Measurements from ENCODE around the gene LYZL2.
"Not testable (repeated sequence)": the region's sequence is repeated elsewhere in the genome, so short reads cannot be mapped to it uniquely, and the experiment has no call there.

The LYZL2 gene

DNA sequence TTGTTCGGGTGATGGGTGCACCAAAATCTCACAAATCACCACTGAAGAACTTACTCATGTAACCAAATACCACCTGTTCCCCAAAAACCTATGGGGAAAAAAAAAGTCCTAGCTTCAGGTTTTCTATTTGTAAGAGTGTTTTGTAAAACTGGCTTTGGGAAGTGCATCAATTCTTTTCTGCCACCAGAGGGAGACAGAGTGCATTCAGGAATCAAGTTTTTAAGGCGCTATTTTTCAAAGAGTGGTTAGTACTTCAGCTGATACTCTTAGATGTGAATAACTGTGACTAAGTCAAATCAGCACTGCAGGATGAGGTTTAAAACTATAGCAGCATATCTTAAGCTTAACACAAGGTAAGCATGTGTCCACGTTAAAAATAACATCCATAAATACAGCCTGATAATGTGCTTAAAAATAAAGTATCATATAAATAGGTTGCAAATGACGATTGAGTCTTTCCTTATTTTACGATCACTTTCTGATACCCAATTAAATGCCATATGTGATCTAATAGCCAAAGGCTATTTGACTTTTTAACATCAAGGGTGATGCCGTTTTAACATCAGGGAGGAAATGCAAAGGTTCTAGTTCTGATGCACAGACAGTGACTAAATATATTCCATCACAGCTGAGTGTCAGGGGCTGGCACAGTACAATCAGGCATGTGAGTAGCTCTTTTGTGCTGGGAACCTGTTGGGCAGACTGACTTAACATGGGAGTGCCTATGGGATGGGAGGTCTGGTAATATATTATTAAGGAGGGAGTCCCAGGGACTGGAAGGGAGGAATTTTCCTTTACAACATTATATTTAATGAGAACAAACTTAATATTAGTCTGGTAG is 10.6 kb upstream of the LYZL2 start:
- TF ChIP-seq, protein P1, sequence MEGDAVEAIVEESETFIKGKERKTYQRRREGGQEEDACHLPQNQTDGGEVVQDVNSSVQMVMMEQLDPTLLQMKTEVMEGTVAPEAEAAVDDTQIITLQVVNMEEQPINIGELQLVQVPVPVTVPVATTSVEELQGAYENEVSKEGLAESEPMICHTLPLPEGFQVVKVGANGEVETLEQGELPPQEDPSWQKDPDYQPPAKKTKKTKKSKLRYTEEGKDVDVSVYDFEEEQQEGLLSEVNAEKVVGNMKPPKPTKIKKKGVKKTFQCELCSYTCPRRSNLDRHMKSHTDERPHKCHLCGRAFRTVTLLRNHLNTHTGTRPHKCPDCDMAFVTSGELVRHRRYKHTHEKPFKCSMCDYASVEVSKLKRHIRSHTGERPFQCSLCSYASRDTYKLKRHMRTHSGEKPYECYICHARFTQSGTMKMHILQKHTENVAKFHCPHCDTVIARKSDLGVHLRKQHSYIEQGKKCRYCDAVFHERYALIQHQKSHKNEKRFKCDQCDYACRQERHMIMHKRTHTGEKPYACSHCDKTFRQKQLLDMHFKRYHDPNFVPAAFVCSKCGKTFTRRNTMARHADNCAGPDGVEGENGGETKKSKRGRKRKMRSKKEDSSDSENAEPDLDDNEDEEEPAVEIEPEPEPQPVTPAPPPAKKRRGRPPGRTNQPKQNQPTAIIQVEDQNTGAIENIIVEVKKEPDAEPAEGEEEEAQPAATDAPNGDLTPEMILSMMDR (IDR thresholded peaks at IDR 0.05; ENCODE audit: borderline replicate concordance, insufficient read depth, low read depth, low read length) = peak; percentile 72
- no peak overlapping the region for H3K4me3 ChIP-seq (ENCODE audit: low read depth, low read length)

DNA sequence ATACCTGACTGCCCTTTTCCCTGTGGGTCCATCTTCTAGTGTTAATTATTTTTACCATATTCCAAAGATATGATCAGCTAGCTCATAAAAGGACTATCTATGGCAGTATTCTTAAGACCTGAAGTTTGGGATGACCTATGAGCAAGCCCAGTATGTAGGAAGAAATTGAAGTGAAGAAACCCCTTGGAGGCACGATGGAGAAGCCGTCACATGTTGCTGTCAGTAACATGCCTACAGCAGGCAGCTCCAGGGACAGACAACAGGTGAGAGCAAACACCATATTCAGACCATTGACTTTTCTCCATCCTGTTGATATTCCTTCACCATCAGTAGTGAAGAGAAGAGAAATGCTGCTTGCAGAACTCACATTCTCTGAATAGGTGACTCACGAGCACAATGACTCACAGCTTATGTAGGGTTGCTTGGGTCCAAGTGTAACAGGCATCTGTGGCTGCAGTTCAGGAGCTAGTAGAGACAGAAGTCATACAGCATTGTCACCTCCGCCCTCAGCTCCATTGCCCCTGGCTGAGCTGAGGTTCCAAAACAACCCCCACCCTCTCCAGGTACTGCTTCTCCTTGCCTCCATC is 8.4 kb upstream of the LYZL2 start:
- H3K4me3 ChIP-seq (ENCODE audit: low read depth, low read length) = no peak overlapping the region
- TF ChIP-seq, protein P1 (IDR thresholded peaks at IDR 0.05; ENCODE audit: borderline replicate concordance, insufficient read depth, low read depth, low read length) = no peak

- TF ChIP-seq, protein P1 (IDR thresholded peaks at IDR 0.05; ENCODE audit: borderline replicate concordance, insufficient read depth, low read depth, low read length) = no peak
- no peak overlapping the region for H3K4me3 ChIP-seq (ENCODE audit: low read depth, low read length)
Measured at GRCh38 chr10:30631188-30631587, 1.6 kb upstream of the LYZL2 start.

GRCh38 chr10:30630571-30630970 is 1.0 kb upstream of the LYZL2 start:
- TF ChIP-seq, protein P1 (IDR thresholded peaks at IDR 0.05; ENCODE audit: borderline replicate concordance, insufficient read depth, low read depth, low read length) = no peak

DNA sequence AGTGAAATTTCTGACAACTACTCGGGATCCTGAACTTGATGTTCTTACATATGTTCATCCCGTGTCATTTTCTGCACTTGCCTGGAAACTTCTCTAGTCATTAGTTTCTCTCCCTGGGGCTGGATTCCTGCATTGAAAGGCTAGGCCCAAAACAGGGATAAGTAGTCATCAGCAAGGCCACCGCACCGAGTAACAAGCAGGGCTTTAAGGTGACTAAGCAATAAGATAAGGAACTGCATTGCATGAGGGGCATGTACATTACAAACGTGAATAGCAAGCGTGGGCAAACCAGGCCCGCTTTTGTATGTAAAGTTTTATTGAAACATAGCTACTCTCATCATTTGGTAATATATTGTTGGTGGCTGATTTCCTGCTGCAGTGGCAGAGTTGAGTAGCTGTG is 977 bp downstream of the LYZL2 start:
- H3K4me3 ChIP-seq (ENCODE audit: low read depth, low read length) = not testable (repeated sequence)

More at GRCh38 chr10:30630571-30630970, 1.0 kb upstream of the LYZL2 start:
- no peak overlapping the region for H3K4me3 ChIP-seq (ENCODE audit: low read depth, low read length)

- H3K4me3 ChIP-seq (ENCODE audit: low read depth, low read length) = not testable (repeated sequence)
Measured at GRCh38 chr10:30626837-30627236, 2.7 kb downstream of the LYZL2 start.

DNA sequence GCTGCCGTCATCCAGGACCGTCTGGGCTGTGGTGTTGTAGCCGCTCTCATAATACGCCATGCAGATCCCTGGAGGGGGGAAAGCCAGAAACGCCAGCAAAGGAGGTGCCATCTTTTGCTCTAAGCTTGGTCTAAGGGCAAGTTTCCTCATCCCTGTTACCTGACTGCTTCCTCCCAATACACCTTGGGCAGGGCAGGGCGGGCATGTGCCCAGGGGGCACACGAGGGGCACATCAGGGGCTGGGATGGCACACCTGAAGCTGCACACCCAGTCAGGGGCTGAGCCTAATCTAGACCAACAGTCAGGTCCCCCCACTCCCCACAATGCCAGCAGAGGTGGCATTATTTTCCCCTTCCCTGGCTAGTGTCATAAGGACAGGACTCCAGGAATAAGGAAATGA is 3.4 kb downstream of the LYZL2 start:
- not testable (repeated sequence) for H3K4me3 ChIP-seq (ENCODE audit: low read depth, low read length)

- no peak overlapping the region for H3K4me3 ChIP-seq (ENCODE audit: low read depth, low read length)
- TF ChIP-seq, protein P1 (IDR thresholded peaks at IDR 0.05; ENCODE audit: borderline replicate concordance, insufficient read depth, low read depth, low read length) = no peak
Measured at GRCh38 chr10:30625080-30625479, 4.5 kb downstream of the LYZL2 start.
